Measurements from ENCODE around the gene NUDT17.

DNA sequence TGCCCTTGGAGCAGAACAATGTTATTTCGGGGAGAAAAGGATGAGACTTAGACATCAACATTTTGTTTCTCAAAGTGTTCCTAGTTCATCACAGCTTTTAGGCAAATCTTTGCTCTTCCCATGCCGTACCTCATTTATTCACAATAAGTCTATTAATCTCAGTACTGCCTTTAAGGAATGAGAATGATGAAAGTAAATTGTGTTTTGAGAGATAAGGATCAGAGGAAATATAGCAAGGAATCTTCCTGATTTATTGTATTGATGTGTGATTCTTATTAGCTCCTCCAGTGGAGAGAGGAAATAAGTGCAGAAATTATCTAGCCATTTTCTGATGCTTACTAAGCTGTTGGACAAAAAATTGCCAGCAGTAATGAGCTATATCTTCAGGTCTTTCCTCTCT lies 19.4 kb upstream of the NUDT17 start:
- TF ChIP-seq, protein P1, sequence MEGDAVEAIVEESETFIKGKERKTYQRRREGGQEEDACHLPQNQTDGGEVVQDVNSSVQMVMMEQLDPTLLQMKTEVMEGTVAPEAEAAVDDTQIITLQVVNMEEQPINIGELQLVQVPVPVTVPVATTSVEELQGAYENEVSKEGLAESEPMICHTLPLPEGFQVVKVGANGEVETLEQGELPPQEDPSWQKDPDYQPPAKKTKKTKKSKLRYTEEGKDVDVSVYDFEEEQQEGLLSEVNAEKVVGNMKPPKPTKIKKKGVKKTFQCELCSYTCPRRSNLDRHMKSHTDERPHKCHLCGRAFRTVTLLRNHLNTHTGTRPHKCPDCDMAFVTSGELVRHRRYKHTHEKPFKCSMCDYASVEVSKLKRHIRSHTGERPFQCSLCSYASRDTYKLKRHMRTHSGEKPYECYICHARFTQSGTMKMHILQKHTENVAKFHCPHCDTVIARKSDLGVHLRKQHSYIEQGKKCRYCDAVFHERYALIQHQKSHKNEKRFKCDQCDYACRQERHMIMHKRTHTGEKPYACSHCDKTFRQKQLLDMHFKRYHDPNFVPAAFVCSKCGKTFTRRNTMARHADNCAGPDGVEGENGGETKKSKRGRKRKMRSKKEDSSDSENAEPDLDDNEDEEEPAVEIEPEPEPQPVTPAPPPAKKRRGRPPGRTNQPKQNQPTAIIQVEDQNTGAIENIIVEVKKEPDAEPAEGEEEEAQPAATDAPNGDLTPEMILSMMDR (conservative IDR thresholded peaks at IDR 0.05; ENCODE audit: low read depth, low read length): no peak
- TF ChIP-seq POLR2A (IDR thresholded peaks at IDR 0.05; ENCODE audit: low read depth, low read length) (no peak), RAD21 (IDR thresholded peaks at IDR 0.05; ENCODE audit: low read length) (no peak), BHLHE40 (IDR thresholded peaks at IDR 0.05; ENCODE audit: low read depth, low read length) (no peak), SMC3 (IDR thresholded peaks at IDR 0.05; ENCODE audit: low read depth, low read length) (no peak), CEBPB (IDR thresholded peaks at IDR 0.05; ENCODE audit: low read depth, low read length) (no peak), CHD1 (IDR thresholded peaks at IDR 0.05; ENCODE audit: low read depth, low read length) (no peak)
- TF ChIP-seq, protein P2, sequence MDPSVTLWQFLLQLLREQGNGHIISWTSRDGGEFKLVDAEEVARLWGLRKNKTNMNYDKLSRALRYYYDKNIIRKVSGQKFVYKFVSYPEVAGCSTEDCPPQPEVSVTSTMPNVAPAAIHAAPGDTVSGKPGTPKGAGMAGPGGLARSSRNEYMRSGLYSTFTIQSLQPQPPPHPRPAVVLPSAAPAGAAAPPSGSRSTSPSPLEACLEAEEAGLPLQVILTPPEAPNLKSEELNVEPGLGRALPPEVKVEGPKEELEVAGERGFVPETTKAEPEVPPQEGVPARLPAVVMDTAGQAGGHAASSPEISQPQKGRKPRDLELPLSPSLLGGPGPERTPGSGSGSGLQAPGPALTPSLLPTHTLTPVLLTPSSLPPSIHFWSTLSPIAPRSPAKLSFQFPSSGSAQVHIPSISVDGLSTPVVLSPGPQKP (IDR thresholded peaks at IDR 0.05; ENCODE audit: borderline replicate concordance, low read depth, low read length): no peak
